GM23338 (cell line): ENCODE results near the gene SIRPD. TPM values are rescaled to one million over a fixed set of nuclear protein-coding genes. Genes with fewer than 3 reads are reported as not detected.

Experiments
- ATAC-seq: fragments of 200-7000 bp; cut with Tn5 transposase; 3 replicates; pipeline ENCODE4 v1.9.1; 2020
- DNase-seq: peaks from one replicate; pipeline ENCODE4 v3.0.0-alpha.2; 2015; ENCODE audit warnings: low spot score
- H2AFZ ChIP-seq: fragments of 200-600 bp; sonication (generic); 2 replicates; pipeline ENCODE4 v1.8.0; 2016; ENCODE audit warnings: antibody characterized with exemption, mild to moderate bottlenecking, moderate library complexity
- H3F3A ChIP-seq: fragments of 200-600 bp; sonication (generic); replicated peaks from 2 replicates; pipeline ENCODE4 v1.8.0; 2017; ENCODE audit warnings: antibody characterized with exemption, mixed run types, low read depth
- H3K27ac ChIP-seq: fragments of 200-600 bp; sonication (generic); 2 replicates; pipeline ENCODE4 v1.6.1; 2016; ENCODE audit warnings: low read depth
- H3K27me3 ChIP-seq: fragments of 200-600 bp; sonication (generic); 2 replicates; pipeline ENCODE4 v1.8.0; 2016; ENCODE audit warnings: mild to moderate bottlenecking, mixed run types, moderate library complexity; ENCODE audit not compliant: insufficient read depth
- H3K36me3 ChIP-seq: fragments of 200-600 bp; sonication (generic); 2 replicates; pipeline ENCODE4 v1.8.0; 2016; ENCODE audit warnings: mild to moderate bottlenecking; ENCODE audit not compliant: insufficient read depth
- H3K4me1 ChIP-seq: fragments of 200-600 bp; sonication (generic); 2 replicates; pipeline ENCODE4 v1.8.0; 2016; ENCODE audit warnings: mild to moderate bottlenecking, moderate library complexity; ENCODE audit not compliant: insufficient read depth
- H3K4me2 ChIP-seq: fragments of 200-600 bp; sonication (generic); 2 replicates; pipeline ENCODE4 v1.7.1; 2017; ENCODE audit warnings: mixed run types
- H3K4me3 ChIP-seq: fragments of 200-600 bp; sonication (generic); 2 replicates; pipeline ENCODE4 v1.6.1; 2016; ENCODE audit warnings: mixed run types
- H3K79me2 ChIP-seq: fragments of 200-600 bp; sonication (generic); replicated peaks from 2 replicates; pipeline ENCODE4 v1.8.0; 2017; ENCODE audit warnings: mild to moderate bottlenecking; ENCODE audit not compliant: insufficient read depth
- H3K9me2 ChIP-seq: fragments of 200-600 bp; sonication (generic); 2 replicates; pipeline ENCODE4 v1.8.0; 2017; ENCODE audit not compliant: insufficient read depth
- H4K20me1 ChIP-seq: fragments of 200-600 bp; sonication (generic); replicated peaks from 2 replicates; pipeline ENCODE4 v1.8.0; 2017; ENCODE audit warnings: mild to moderate bottlenecking; ENCODE audit not compliant: insufficient read depth
- H3K27ac Mint-ChIP-seq: 2 replicates; pipeline ENCODE4 v1.8.0; 2020; ENCODE audit warnings: inconsistent platforms, mild to moderate bottlenecking, moderate library complexity, mixed read lengths
- H3K27me3 Mint-ChIP-seq: 3 replicates; pipeline ENCODE4 v1.8.0; 2022; ENCODE audit warnings: low read depth, mild to moderate bottlenecking, moderate library complexity, mixed read lengths, inconsistent platforms; ENCODE audit not compliant: insufficient read depth, poor library complexity
- H3K36me3 Mint-ChIP-seq: 3 replicates; pipeline ENCODE4 v1.8.0; 2021; ENCODE audit warnings: low read depth, mild to moderate bottlenecking, inconsistent platforms, moderate library complexity, mixed read lengths
- H3K4me1 Mint-ChIP-seq: 3 replicates; pipeline ENCODE4 v1.8.0; 2020; ENCODE audit warnings: mild to moderate bottlenecking, inconsistent platforms, mixed read lengths
- H3K4me3 Mint-ChIP-seq: 3 replicates; pipeline ENCODE4 v1.8.0; 2021; ENCODE audit warnings: moderate library complexity, mild to moderate bottlenecking, inconsistent platforms, mixed read lengths
- H3K9me3 Mint-ChIP-seq: 3 replicates; pipeline ENCODE4 v1.8.0; 2020; ENCODE audit warnings: moderate library complexity, mild to moderate bottlenecking, inconsistent platforms, mixed read lengths
- CREB1 ChIP-seq: fragments of 250-450 bp; sonication (Bioruptor Pico); IDR thresholded peaks from 2 replicates; pipeline ENCODE4 v1.5.0; 2020; ENCODE audit warnings: low read depth, mild to moderate bottlenecking, moderate library complexity
- CTCF ChIP-seq, 2 experiments: fragments of 200-600 bp in 1 of 2; sonication (generic) in 1 of 2; conservative IDR thresholded peaks; 2 replicates each; pipeline versions ENCODE4 v1.5.1 to v1.6.1; 2016 to 2017; ENCODE audit warnings: antibody characterized with exemption in 2 of 2, low read depth in 2 of 2, mild to moderate bottlenecking in 2 of 2, moderate library complexity in 1 of 2
- ETS1 ChIP-seq: IDR thresholded peaks from 2 replicates; pipeline ENCODE4 v1.6.1; 2016; ENCODE audit warnings: antibody characterized with exemption
- EZH2 ChIP-seq: fragments of 200-600 bp; sonication (generic); IDR thresholded peaks from one replicate; pipeline ENCODE4 v1.8.0; 2017; ENCODE audit warnings: antibody characterized with exemption, mild to moderate bottlenecking, low read depth; ENCODE audit not compliant: unreplicated experiment
- EZH2phosphoT487 ChIP-seq: fragments of 200-600 bp; sonication (generic); IDR thresholded peaks from one replicate; pipeline ENCODE4 v1.8.1; 2018; ENCODE audit warnings: antibody characterized with exemption; ENCODE audit not compliant: unreplicated experiment
- JUNB ChIP-seq: IDR thresholded peaks from one replicate; pipeline ENCODE4 v1.6.1; 2016; ENCODE audit warnings: antibody characterized with exemption; ENCODE audit not compliant: unreplicated experiment
- NANOG ChIP-seq: IDR thresholded peaks from 2 replicates; pipeline ENCODE4 v1.6.1; 2016; ENCODE audit warnings: antibody characterized with exemption, borderline replicate concordance
- POLR2AphosphoS5 ChIP-seq: IDR thresholded peaks from 2 replicates; pipeline ENCODE4 v1.6.1; 2016; ENCODE audit warnings: antibody characterized with exemption, low read depth
- REST ChIP-seq: IDR thresholded peaks from one replicate; pipeline ENCODE4 v1.6.1; 2018; ENCODE audit warnings: antibody characterized with exemption; ENCODE audit not compliant: unreplicated experiment
- STAT1 ChIP-seq: IDR thresholded peaks from one replicate; pipeline ENCODE4 v1.6.1; 2016; ENCODE audit warnings: antibody characterized with exemption; ENCODE audit not compliant: unreplicated experiment
- ZNF114 ChIP-seq: fragments of 250-450 bp; sonication (Bioruptor Pico); IDR thresholded peaks from 2 replicates; pipeline ENCODE4 v1.5.0; 2020; ENCODE audit warnings: mild to moderate bottlenecking, moderate library complexity
- ZNF331 ChIP-seq: fragments of 250-450 bp; sonication (Bioruptor Pico); IDR thresholded peaks from 2 replicates; pipeline ENCODE4 v1.5.0; 2020; ENCODE audit warnings: low read depth, mild to moderate bottlenecking, moderate library complexity
- ZNF462 ChIP-seq: fragments of 250-450 bp; sonication (Bioruptor Pico); IDR thresholded peaks from 2 replicates; pipeline ENCODE4 v1.5.0; 2020; ENCODE audit warnings: mild to moderate bottlenecking, moderate library complexity
- polyA plus RNA-seq: library from polyadenylated mRNA; unstranded; fragments of >200 nt; fragmentation: Nextera tagmentation; extraction: Ambion mirVana; gene quantifications from 2 replicates; pipeline ENCODE4 v1.2.1, GENCODE V29; 2016
- total RNA-seq: library from RNA; depleted of rRNA; stranded (reverse); fragments of >200 nt; shearing (Covaris generic); gene quantifications from 2 replicates; pipeline ENCODE4 v1.2.3, GENCODE V29; 2014

The SIRPD gene
- total and polyA plus RNA-seq, 2 experiments from 2014 or later = not detected

GRCh38 chr20:1493536-1493935 is 64.0 kb downstream of the SIRPD start:
- Histone ChIP-seq H3K36me3 (no peaks in the 10 kb centered on the region), H3K79me2 (no peaks in the 10 kb centered on the region), H2AFZ (no peak overlapping the region), H3F3A (no peaks in the 10 kb centered on the region), H3K27ac (no peak overlapping the region), H4K20me1 (no peaks in the 10 kb centered on the region; the same call in 1 of the 2 replicates), H3K4me2 (no peak overlapping the region), H3K27me3 (no peaks in the 10 kb centered on the region), H3K4me3 (no peak overlapping the region), H3K4me1 (no peaks in the 10 kb centered on the region), H3K9me2 (no peaks in the 10 kb centered on the region)
- no peak for DNase-seq
- Mint-ChIP-seq H3K27me3 (peaks cover 4% of the 10 kb centered on the region), H3K4me1 (no peaks in the 10 kb centered on the region; the same call in 2 of the 3 replicates), H3K9me3 (no peaks in the 10 kb centered on the region; the same call in 1 of the 3 replicates), H3K36me3 (no peaks in the 10 kb centered on the region), H3K27ac (no peak overlapping the region), H3K4me3 (no peak overlapping the region)
- no peak for ATAC-seq
- TF ChIP-seq STAT1 = no peak
- no peak for TF ChIP-seq POLR2AphosphoS5
- no peak for TF ChIP-seq NANOG
- no peak for TF ChIP-seq JUNB
- TF ChIP-seq CTCF (conservative IDR thresholded peaks at IDR 0.05; ENCODE audit: low read depth in 2 of 2) = no peak
- no peak for TF ChIP-seq ZNF114 (CRISPR knock-in tag)
- no peak for TF ChIP-seq ZNF331 (CRISPR knock-in tag)
- TF ChIP-seq EZH2phosphoT487 = no peak
- no peak for TF ChIP-seq REST
- no peak for TF ChIP-seq CREB1
- TF ChIP-seq EZH2 = no peak
- TF ChIP-seq ETS1 = no peak
- no peak for TF ChIP-seq ZNF462 (CRISPR knock-in tag)
